AG09319 (cell line): ENCODE data around the gene PRKCZ.

Source experiments
- DNase-seq: peaks from one replicate; pipeline ENCODE4 v3.0.0-alpha.2; 2010; ENCODE audit warnings: low read depth; ENCODE audit errors: extremely low read depth
- TF ChIP-seq, protein P1 (sequence below): IDR thresholded peaks from 2 replicates; pipeline ENCODE4 v1.5.1; 2011; ENCODE audit warnings: low read depth, mild to moderate bottlenecking, inconsistent platforms, low read length, moderate library complexity

The PRKCZ gene

DNA sequence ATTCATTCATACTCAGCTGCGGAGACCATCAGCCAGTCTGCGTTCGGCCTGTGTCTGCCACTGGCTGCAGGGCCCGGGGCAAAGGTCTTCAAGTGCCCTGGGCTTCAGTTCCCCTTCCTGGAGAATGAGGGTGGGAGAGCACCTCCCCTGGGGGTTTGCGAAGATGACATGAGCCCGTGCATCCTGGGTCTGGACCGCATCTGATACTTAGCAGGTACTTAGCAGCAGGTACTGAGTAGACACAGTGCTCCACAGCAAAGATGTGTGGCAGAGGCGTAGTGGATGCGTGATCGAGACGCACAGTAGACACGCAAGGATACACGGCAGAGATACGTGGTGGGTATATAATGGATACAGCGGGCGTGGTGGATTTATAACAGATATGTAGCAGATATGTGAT is 51.3 kb downstream of the PRKCZ start:
- DNase-seq, result no peak
- TF ChIP-seq, protein P1, sequence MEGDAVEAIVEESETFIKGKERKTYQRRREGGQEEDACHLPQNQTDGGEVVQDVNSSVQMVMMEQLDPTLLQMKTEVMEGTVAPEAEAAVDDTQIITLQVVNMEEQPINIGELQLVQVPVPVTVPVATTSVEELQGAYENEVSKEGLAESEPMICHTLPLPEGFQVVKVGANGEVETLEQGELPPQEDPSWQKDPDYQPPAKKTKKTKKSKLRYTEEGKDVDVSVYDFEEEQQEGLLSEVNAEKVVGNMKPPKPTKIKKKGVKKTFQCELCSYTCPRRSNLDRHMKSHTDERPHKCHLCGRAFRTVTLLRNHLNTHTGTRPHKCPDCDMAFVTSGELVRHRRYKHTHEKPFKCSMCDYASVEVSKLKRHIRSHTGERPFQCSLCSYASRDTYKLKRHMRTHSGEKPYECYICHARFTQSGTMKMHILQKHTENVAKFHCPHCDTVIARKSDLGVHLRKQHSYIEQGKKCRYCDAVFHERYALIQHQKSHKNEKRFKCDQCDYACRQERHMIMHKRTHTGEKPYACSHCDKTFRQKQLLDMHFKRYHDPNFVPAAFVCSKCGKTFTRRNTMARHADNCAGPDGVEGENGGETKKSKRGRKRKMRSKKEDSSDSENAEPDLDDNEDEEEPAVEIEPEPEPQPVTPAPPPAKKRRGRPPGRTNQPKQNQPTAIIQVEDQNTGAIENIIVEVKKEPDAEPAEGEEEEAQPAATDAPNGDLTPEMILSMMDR, result no peak

GRCh38 chr1:2101946-2102345 is 51.7 kb downstream of the PRKCZ start:
- TF ChIP-seq, protein P1, result no peak
- DNase-seq, result no peak

DNA sequence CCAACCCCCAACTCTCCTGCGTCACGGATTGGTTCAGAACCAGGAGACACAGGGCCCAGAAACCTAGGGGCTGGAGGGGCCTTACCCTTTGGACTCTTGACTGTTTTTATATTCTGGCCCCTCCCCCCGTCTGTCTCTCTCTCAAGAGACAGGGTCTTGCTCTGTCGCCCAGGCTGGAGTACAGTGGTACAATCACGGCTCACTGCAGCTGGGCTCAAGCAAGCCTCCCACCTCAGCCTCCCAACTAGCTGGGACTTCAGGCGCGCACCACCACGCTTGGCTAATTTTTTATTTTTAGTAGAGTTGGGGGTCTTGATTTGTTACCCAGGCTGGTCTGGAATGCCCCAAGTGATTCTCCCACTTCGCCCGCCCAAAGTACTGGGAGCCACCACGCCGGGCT is 52.5 kb downstream of the PRKCZ start:
- DNase-seq, result no peak
- TF ChIP-seq, protein P1, result no peak

- TF ChIP-seq, protein P1, result no peak
- DNase-seq, result no peak
These were observed 53.2 kb downstream of the PRKCZ start for GRCh38 chr1:2103266-2103900.

DNA sequence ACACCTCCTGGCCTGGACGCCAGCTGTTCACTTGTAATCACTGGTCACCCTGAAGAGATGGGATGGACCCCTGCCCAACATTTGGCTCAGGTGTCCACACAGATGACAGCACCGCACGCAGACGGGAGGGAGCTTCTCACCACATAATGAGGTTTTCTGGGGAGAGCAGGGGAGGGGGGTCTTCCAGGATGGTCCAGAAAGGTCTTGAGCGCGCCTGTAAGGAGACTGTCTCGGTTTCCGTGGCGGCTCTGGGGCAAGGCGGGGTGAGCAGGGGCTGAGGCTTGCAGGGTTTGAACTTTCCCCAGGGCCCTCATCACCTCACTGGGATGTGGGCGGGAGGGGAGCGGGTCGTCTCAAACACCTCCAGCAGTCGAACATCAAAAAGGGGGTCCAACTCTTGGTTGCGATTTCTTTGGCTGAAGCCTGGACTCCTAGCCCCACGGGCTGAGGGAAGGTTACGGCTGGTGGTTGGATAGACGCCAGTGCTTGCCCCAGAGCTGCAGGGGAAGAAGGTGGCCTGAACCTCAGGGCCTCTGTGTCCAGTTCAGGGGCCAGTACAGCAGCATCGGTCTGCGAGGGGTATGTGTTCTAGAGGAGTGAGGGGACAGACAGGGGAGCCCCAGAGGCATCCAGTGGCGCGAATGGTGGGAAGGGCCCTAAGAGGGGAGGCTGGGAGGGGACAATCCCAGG is 53.8 kb downstream of the PRKCZ start:
- DNase-seq, result no peak
- TF ChIP-seq, protein P1, result no peak

- TF ChIP-seq, protein P1, result no peak
- no peak for DNase-seq
These were observed 54.6 kb downstream of the PRKCZ start for GRCh38 chr1:2104621-2105427.
